IMR-90 (cell line): ENCODE data around the gene METTL25.

Experiments
- BHLHE40 ChIP-seq: fragments of 150-350 bp; IDR thresholded peaks from 2 replicates; pipeline ENCODE4 v1.6.1; 2016; ENCODE audit warnings: mild to moderate bottlenecking, low read depth, low read length
- CEBPB ChIP-seq: IDR thresholded peaks from 2 replicates; pipeline ENCODE4 v1.6.1; 2012; ENCODE audit warnings: low read depth, low read length, improper control_type of control experiment
- CHD1 ChIP-seq: IDR thresholded peaks from 2 replicates; pipeline ENCODE4 v1.6.1; 2012; ENCODE audit warnings: low read depth, low read length, improper control_type of control experiment
- ELK1 ChIP-seq: fragments of 150-350 bp; IDR thresholded peaks from 2 replicates; pipeline ENCODE4 v1.6.1; 2016; ENCODE audit warnings: low read depth, mild to moderate bottlenecking, low read length, moderate library complexity, borderline replicate concordance
- FOS ChIP-seq: fragments of 150-350 bp; IDR thresholded peaks from 2 replicates; pipeline ENCODE4 v1.6.1; 2016; ENCODE audit warnings: low read depth, low read length
- MAFK ChIP-seq: IDR thresholded peaks from 2 replicates; pipeline ENCODE4 v1.6.1; 2012; ENCODE audit warnings: low read depth, low read length, improper control_type of control experiment
- MAZ ChIP-seq: IDR thresholded peaks from 2 replicates; pipeline ENCODE4 v1.6.1; 2012; ENCODE audit warnings: low read depth, mild to moderate bottlenecking, low read length, improper control_type of control experiment, moderate library complexity, borderline replicate concordance
- POLR2A ChIP-seq: IDR thresholded peaks from 2 replicates; pipeline ENCODE4 v1.6.1; 2012; ENCODE audit warnings: mild to moderate bottlenecking, low read depth, low read length
- RAD21 ChIP-seq: IDR thresholded peaks from 2 replicates; pipeline ENCODE4 v1.6.1; 2012; ENCODE audit warnings: low read length, improper control_type of control experiment
- RCOR1 ChIP-seq: IDR thresholded peaks from 2 replicates; pipeline ENCODE4 v1.6.1; 2012; ENCODE audit warnings: mild to moderate bottlenecking, low read length, improper control_type of control experiment; ENCODE audit not compliant: insufficient replicate concordance
- RFX5 ChIP-seq: IDR thresholded peaks from 2 replicates; pipeline ENCODE4 v1.8.0; 2012; ENCODE audit warnings: low read depth, mild to moderate bottlenecking, low read length, moderate library complexity
- SMC3 ChIP-seq: fragments of 150-350 bp; IDR thresholded peaks from 2 replicates; pipeline ENCODE4 v1.6.1; 2016; ENCODE audit warnings: low read depth, mild to moderate bottlenecking, antibody characterized with exemption, low read length, moderate library complexity
- TF ChIP-seq, protein P1 (sequence below): conservative IDR thresholded peaks from 2 replicates; pipeline ENCODE4 v1.5.1; 2012; ENCODE audit warnings: mild to moderate bottlenecking, low read depth, low read length, improper control_type of control experiment
- TF ChIP-seq, protein P2 (sequence below): fragments of 150-350 bp; IDR thresholded peaks from 2 replicates; pipeline ENCODE4 v1.6.1; 2017; ENCODE audit warnings: mild to moderate bottlenecking, antibody characterized with exemption, low read length, low read depth

- TF ChIP-seq, protein P1, sequence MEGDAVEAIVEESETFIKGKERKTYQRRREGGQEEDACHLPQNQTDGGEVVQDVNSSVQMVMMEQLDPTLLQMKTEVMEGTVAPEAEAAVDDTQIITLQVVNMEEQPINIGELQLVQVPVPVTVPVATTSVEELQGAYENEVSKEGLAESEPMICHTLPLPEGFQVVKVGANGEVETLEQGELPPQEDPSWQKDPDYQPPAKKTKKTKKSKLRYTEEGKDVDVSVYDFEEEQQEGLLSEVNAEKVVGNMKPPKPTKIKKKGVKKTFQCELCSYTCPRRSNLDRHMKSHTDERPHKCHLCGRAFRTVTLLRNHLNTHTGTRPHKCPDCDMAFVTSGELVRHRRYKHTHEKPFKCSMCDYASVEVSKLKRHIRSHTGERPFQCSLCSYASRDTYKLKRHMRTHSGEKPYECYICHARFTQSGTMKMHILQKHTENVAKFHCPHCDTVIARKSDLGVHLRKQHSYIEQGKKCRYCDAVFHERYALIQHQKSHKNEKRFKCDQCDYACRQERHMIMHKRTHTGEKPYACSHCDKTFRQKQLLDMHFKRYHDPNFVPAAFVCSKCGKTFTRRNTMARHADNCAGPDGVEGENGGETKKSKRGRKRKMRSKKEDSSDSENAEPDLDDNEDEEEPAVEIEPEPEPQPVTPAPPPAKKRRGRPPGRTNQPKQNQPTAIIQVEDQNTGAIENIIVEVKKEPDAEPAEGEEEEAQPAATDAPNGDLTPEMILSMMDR: no peak
- TF ChIP-seq CEBPB (no peak), MAFK (no peak), POLR2A (no peak), CHD1 (no peak), RAD21 (no peak), RCOR1 (no peak), FOS (no peak), ELK1 (no peak), SMC3 (no peak), MAZ (no peak), RFX5 (no peak), BHLHE40 (no peak)
- TF ChIP-seq, protein P2, sequence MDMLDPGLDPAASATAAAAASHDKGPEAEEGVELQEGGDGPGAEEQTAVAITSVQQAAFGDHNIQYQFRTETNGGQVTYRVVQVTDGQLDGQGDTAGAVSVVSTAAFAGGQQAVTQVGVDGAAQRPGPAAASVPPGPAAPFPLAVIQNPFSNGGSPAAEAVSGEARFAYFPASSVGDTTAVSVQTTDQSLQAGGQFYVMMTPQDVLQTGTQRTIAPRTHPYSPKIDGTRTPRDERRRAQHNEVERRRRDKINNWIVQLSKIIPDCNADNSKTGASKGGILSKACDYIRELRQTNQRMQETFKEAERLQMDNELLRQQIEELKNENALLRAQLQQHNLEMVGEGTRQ: no peak
Observed at GRCh38 chr12:82430541-82431145, 72.3 kb downstream of the METTL25 start.
